HCT116 (cell line): Measurements from ENCODE around the gene CACNA1C. TPM values are rescaled to one million over a fixed set of nuclear protein-coding genes. Genes with fewer than 3 reads are reported as not detected.

Experiments
- ATAC-seq: fragments of 200-7000 bp; cut with Tn5 transposase; 2 replicates; pipeline ENCODE4 v1.9.1; 2020; ENCODE audit warnings: mild to moderate bottlenecking, moderate library complexity
- BruUV-seq: library from RNA; stranded (reverse); fragments of 400-500 nt; replicated peaks from 2 replicates; lab custom pipeline; 2021; lab: Mats Ljungman, UMichigan
- CTCF ChIA-PET: fragments of 300-600 bp; sonication (Branson Sonifier 250); formaldehyde crosslinking; loops from one replicate; lab custom pipeline; 2021; ENCODE audit warnings: antibody characterized with exemption; lab: Charles Lee
- POLR2A ChIA-PET: fragments of 300-600, 350-600 bp; sonication (Branson Sonifier 250); formaldehyde crosslinking; loops from one replicate; lab custom pipeline; 2021; ENCODE audit warnings: antibody characterized with exemption; lab: Charles Lee
- RAD21 ChIA-PET, 2 experiments: fragments of 300-600 bp; sonication (Branson Sonifier 250); formaldehyde crosslinking; loops; one replicate each; lab custom pipeline; 2023; ENCODE audit warnings: low total read pairs in 2 of 2; ENCODE audit not compliant: uncharacterized antibody in 2 of 2, unreplicated experiment in 2 of 2, low non-redundant PET in 1 of 2; lab: Charles Lee
- DNase-seq: peaks from one replicate; pipeline ENCODE4 v3.0.0-alpha.2; 2010; ENCODE audit warnings: low read depth, low spot score
- H2AFZ ChIP-seq: fragments of 200-600 bp; shearing (Covaris generic), sonication (generic); 2 replicates; pipeline ENCODE4 v1.6.1; 2017; ENCODE audit warnings: low read depth, mixed run types, mixed read lengths, antibody characterized with exemption, low read length; ENCODE audit not compliant: poor library complexity, severe bottlenecking
- H3K27ac ChIP-seq: 2 replicates; pipeline ENCODE4 v1.5.1; 2012; ENCODE audit warnings: low read depth, low read length
- H3K27me3 ChIP-seq: fragments of 200-600 bp; sonication (generic); 2 replicates; pipeline ENCODE4 v1.6.1; 2016; ENCODE audit warnings: mixed run types, low read length, mixed read lengths; ENCODE audit not compliant: insufficient read depth
- H3K36me3 ChIP-seq, 2 experiments: fragments of 200-500 bp in 1 of 2; fragments of 200-600 bp in 1 of 2; sonication (Bioruptor generic) in 1 of 2; sonication (generic) in 1 of 2; 2 replicates each; pipeline versions ENCODE4 v1.5.1 to v1.6.1; 2014 to 2016; ENCODE audit warnings: low read length in 2 of 2, inconsistent platforms in 1 of 2, mixed read lengths in 1 of 2, mixed run types in 1 of 2; ENCODE audit not compliant: insufficient read depth in 2 of 2, control insufficient read depth in 1 of 2
- H3K4me1 ChIP-seq, 2 experiments: fragments of 200-600 bp in 1 of 2; sonication (generic) in 1 of 2; 2 replicates each; pipeline versions ENCODE4 v1.5.1 to v1.6.1; 2012 to 2017; ENCODE audit warnings: low read length in 2 of 2, inconsistent platforms in 1 of 2, mild to moderate bottlenecking in 1 of 2, mixed read lengths in 1 of 2, mixed run types in 1 of 2, moderate library complexity in 1 of 2; ENCODE audit not compliant: insufficient read depth in 2 of 2, control insufficient read depth in 1 of 2
- H3K4me2 ChIP-seq: fragments of 200-600 bp; sonication (generic); 2 replicates; pipeline ENCODE4 v1.6.1; 2017; ENCODE audit warnings: mixed run types, low read length, mixed read lengths
- H3K4me3 ChIP-seq, 2 experiments: fragments of 200-600 bp in 1 of 2; sonication (generic) in 1 of 2; replicated peaks in 1 of 2; 2 replicates each; pipeline ENCODE4 v1.5.1; 2011 to 2016; ENCODE audit warnings: low read length in 2 of 2, control low read depth in 1 of 2, low read depth in 1 of 2, mild to moderate bottlenecking in 1 of 2, mixed read lengths in 1 of 2, mixed run types in 1 of 2
- H3K79me2 ChIP-seq: fragments of 200-600 bp; sonication (generic); 2 replicates; pipeline ENCODE4 v1.6.1; 2017; ENCODE audit warnings: mild to moderate bottlenecking, mixed run types, low read length, moderate library complexity, mixed read lengths; ENCODE audit not compliant: insufficient read depth
- H3K9ac ChIP-seq: fragments of 200-600 bp; sonication (generic); 2 replicates; pipeline ENCODE4 v1.6.1; 2016; ENCODE audit warnings: low read length, mixed read lengths
- H3K9me2 ChIP-seq: fragments of 200-600 bp; sonication (generic), shearing (Covaris generic); 2 replicates; pipeline ENCODE4 v1.6.1; 2017; ENCODE audit warnings: mixed run types, mild to moderate bottlenecking, moderate library complexity; ENCODE audit not compliant: insufficient read depth
- H3K9me3 ChIP-seq, 2 experiments: fragments of 200-500 bp in 1 of 2; fragments of 200-600 bp in 1 of 2; sonication (Bioruptor generic) in 1 of 2; sonication (generic) in 1 of 2; 2 replicates each; pipeline ENCODE4 v1.6.1; 2014 to 2017; ENCODE audit warnings: low read length in 2 of 2, mixed read lengths in 2 of 2, inconsistent platforms in 1 of 2, low read depth in 1 of 2, mild to moderate bottlenecking in 1 of 2, mixed run types in 1 of 2, moderate library complexity in 1 of 2; ENCODE audit not compliant: control insufficient read depth in 1 of 2, insufficient read depth in 1 of 2
- H4K20me1 ChIP-seq: fragments of 200-600 bp; sonication (generic), shearing (Covaris generic); 2 replicates; pipeline ENCODE4 v1.6.1; 2017; ENCODE audit warnings: mixed run types, mild to moderate bottlenecking, moderate library complexity; ENCODE audit not compliant: insufficient read depth
- CBX3 ChIP-seq: IDR thresholded peaks from 2 replicates; pipeline ENCODE4 v1.6.1; 2012; ENCODE audit warnings: low read depth
- CTCF ChIP-seq, 3 experiments: fragments of 200-600 bp in 1 of 3; sonication (generic) in 1 of 3; IDR thresholded peaks in 2 of 3; conservative IDR thresholded peaks in 1 of 3; 2 replicates each; pipeline ENCODE4 v1.5.1; 2012 to 2017; ENCODE audit warnings: low read depth in 2 of 3, low read length in 2 of 3, antibody characterized with exemption in 1 of 3, borderline replicate concordance in 1 of 3, control low read depth in 1 of 3, mild to moderate bottlenecking in 1 of 3, mixed read lengths in 1 of 3, mixed run types in 1 of 3, moderate library complexity in 1 of 3; ENCODE audit not compliant: insufficient read depth in 1 of 3
- EGR1 ChIP-seq: IDR thresholded peaks from 2 replicates; pipeline ENCODE4 v1.6.1; 2012; ENCODE audit warnings: low read depth
- ELF1 ChIP-seq: IDR thresholded peaks from 2 replicates; pipeline ENCODE4 v1.6.1; 2012; ENCODE audit warnings: low read depth, borderline replicate concordance
- EZH2 ChIP-seq: fragments of 200-600 bp; sonication (generic); IDR thresholded peaks from 2 replicates; pipeline ENCODE4 v1.6.1; 2017; ENCODE audit warnings: antibody characterized with exemption, mixed run types
- EZH2phosphoT487 ChIP-seq: fragments of 200-600 bp; IDR thresholded peaks from 2 replicates; pipeline ENCODE4 v1.6.1; 2018; ENCODE audit warnings: antibody characterized with exemption, borderline replicate concordance
- FOSL1 ChIP-seq: IDR thresholded peaks from 2 replicates; pipeline ENCODE4 v1.6.1; 2012; ENCODE audit warnings: low read depth
- JUND ChIP-seq: IDR thresholded peaks from 2 replicates; pipeline ENCODE4 v1.6.1; 2012
- POLR2A ChIP-seq: IDR thresholded peaks from 2 replicates; pipeline ENCODE4 v1.7.0; 2011; ENCODE audit warnings: borderline replicate concordance; ENCODE audit not compliant: insufficient read depth, insufficient read length; ENCODE audit errors: extremely low read depth
- POLR2AphosphoS5 ChIP-seq: IDR thresholded peaks from 2 replicates; pipeline ENCODE4 v1.6.1; 2011; ENCODE audit warnings: mild to moderate bottlenecking, low read depth, low read length, moderate library complexity
- REST ChIP-seq: IDR thresholded peaks from 2 replicates; pipeline ENCODE4 v1.6.1; 2012; ENCODE audit warnings: low read depth
- SRF ChIP-seq: IDR thresholded peaks from 2 replicates; pipeline ENCODE4 v1.6.1; 2012; ENCODE audit warnings: low read depth
- ZBTB33 ChIP-seq: IDR thresholded peaks from 2 replicates; pipeline ENCODE4 v1.6.1; 2011; ENCODE audit warnings: mild to moderate bottlenecking, low read length, moderate library complexity; ENCODE audit not compliant: insufficient replicate concordance; ENCODE audit errors: extremely low read depth
- ZFX ChIP-seq: fragments of 450-650 bp; IDR thresholded peaks from 2 replicates; pipeline ENCODE4 v1.6.1; 2017
- ZNF274 ChIP-seq: fragments of 200-500 bp; sonication (Bioruptor generic); IDR thresholded peaks from 2 replicates; pipeline ENCODE4 v1.6.1; 2014; ENCODE audit warnings: mild to moderate bottlenecking, low read depth, low read length, inconsistent platforms
- intact Hi-C: fragments of 100-400 bp; cut with micrococcal nuclease; formaldehyde crosslinking; loops from 2 replicates; pipeline ENCODE4 v1.10.0; 2022
- total RNA-seq: library from RNA; stranded (reverse); gene quantifications from one replicate; pipeline ENCODE4 v1.2.1, GENCODE V29; 2021; ENCODE audit not compliant: unreplicated experiment
- TF ChIP-seq, protein P1 (sequence below): IDR thresholded peaks from 2 replicates; pipeline ENCODE4 v1.6.1; 2012
- TF ChIP-seq, protein P2 (sequence below): IDR thresholded peaks from 2 replicates; pipeline ENCODE4 v1.6.1; 2012

CACNA1C gene
- total RNA-seq, 1 experiment from 2014 or later: 0.05 TPM

- Histone ChIP-seq H3K4me1 (no peaks in the 10 kb centered on the region), H2AFZ (no peak overlapping the region), H3K4me3 (no peak overlapping the region), H3K4me2 (no peak overlapping the region), H3K79me2 (no peaks in the 10 kb centered on the region), H4K20me1 (no peaks in the 10 kb centered on the region), H3K27me3 (no peaks in the 10 kb centered on the region), H3K9me2 (no peaks in the 10 kb centered on the region), H3K27ac (no peak overlapping the region), H3K9me3 (0 out of 4 replicates have a peak, but pooled peaks cover 0 to under 1% of the 10 kb centered on the region in 2 experiments), H3K36me3 (no peaks in the 10 kb centered on the region), H3K9ac (no peak overlapping the region)
- intact Hi-C loops: no loop called here
- ChIA-PET POLR2A (no interaction called here), RAD21 (no interaction called here), CTCF (no interaction called here)
- DNase-seq (no peak), ATAC-seq (no peak)
- TF ChIP-seq ZNF274 (no peak), ZFX (no peak), EGR1 (no peak), JUND (no peak), ELF1 (no peak), REST (no peak), CBX3 (no peak), SRF (no peak), EZH2phosphoT487 (no peak), POLR2AphosphoS5 (no peak), FOSL1 (no peak), CTCF (IDR thresholded peaks at IDR 0.05 in 2 of 3, conservative IDR thresholded peaks at IDR 0.05 in 1 of 3; ENCODE audit: borderline replicate concordance in 1 of 3, insufficient read depth in 1 of 3, low read depth in 2 of 3, low read length in 2 of 3) (no peak), EZH2 (no peak), ZBTB33 (no peak), POLR2A (no peak)
- TF ChIP-seq, protein P1, sequence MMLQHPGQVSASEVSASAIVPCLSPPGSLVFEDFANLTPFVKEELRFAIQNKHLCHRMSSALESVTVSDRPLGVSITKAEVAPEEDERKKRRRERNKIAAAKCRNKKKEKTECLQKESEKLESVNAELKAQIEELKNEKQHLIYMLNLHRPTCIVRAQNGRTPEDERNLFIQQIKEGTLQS: no peak
- TF ChIP-seq, protein P2, sequence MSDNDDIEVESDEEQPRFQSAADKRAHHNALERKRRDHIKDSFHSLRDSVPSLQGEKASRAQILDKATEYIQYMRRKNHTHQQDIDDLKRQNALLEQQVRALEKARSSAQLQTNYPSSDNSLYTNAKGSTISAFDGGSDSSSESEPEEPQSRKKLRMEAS: no peak
- no TSS peak for BruUV-seq
Measured at GRCh38 chr12:2076728-2077127, 23.9 kb downstream of the CACNA1C start.
